GM23248 (cell line): Measurements from ENCODE around the gene TRAF3.

Experiments
- EZH2 ChIP-seq: fragments of 200-600 bp; sonication (generic); IDR thresholded peaks from 2 replicates; pipeline ENCODE4 v1.6.1; 2018; ENCODE audit warnings: antibody characterized with exemption, mild to moderate bottlenecking; ENCODE audit not compliant: insufficient read depth, poor library complexity, severe bottlenecking
- EZH2phosphoT487 ChIP-seq: fragments of 200-600 bp; sonication (generic); IDR thresholded peaks from 2 replicates; pipeline ENCODE4 v1.6.1; 2018; ENCODE audit warnings: antibody characterized with exemption, moderate library complexity, mild to moderate bottlenecking, low read depth; ENCODE audit not compliant: insufficient read depth

- TF ChIP-seq EZH2 (no peak), EZH2phosphoT487 (no peak)
Observed at GRCh38 chr14:102779574-102780315, 2.5 kb downstream of the TRAF3 start.
